LHCN-M2 (cell line): ENCODE data around the gene PROSER3. TPM values are rescaled to one million over a fixed set of nuclear protein-coding genes. Genes with fewer than 3 reads are reported as not detected.
A peak's percentile ranks its signal among the peaks of the same experiment; 100 is the strongest.

Experiments
- DNase-seq: peaks from one replicate; pipeline ENCODE4 v3.0.0-alpha.2; 2012; ENCODE audit warnings: low read depth
- total RNA-seq: library from RNA; depleted of rRNA; stranded (reverse); fragments of >200 nt; gene quantifications from 2 replicates; pipeline ENCODE4 v1.2.3, GENCODE V29; 2014

The PROSER3 gene
- total RNA-seq, 1 experiment from 2014 or later = 7.2 TPM

GRCh38 chr19:35738021-35738886 lies 19.7 kb upstream of the PROSER3 start:
- DNase-seq = no peak

DNA sequence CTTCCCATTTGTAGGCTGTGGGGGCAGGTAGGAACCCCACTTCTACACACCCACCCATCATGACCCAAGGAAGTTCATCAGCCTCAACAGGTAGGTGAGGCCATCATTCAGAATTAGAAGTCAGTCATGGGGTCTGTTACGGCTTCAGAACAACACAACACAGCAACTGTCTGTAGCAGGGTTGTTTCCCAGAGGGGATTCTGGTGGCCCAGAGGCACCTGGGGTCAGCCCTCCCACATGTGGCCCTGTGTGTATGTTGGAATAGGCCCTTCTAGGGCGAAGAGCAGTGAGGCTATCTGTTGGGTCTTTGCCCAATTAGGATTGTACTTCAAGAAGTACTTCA lies 19.1 kb upstream of the PROSER3 start:
- no peak for DNase-seq

DNA sequence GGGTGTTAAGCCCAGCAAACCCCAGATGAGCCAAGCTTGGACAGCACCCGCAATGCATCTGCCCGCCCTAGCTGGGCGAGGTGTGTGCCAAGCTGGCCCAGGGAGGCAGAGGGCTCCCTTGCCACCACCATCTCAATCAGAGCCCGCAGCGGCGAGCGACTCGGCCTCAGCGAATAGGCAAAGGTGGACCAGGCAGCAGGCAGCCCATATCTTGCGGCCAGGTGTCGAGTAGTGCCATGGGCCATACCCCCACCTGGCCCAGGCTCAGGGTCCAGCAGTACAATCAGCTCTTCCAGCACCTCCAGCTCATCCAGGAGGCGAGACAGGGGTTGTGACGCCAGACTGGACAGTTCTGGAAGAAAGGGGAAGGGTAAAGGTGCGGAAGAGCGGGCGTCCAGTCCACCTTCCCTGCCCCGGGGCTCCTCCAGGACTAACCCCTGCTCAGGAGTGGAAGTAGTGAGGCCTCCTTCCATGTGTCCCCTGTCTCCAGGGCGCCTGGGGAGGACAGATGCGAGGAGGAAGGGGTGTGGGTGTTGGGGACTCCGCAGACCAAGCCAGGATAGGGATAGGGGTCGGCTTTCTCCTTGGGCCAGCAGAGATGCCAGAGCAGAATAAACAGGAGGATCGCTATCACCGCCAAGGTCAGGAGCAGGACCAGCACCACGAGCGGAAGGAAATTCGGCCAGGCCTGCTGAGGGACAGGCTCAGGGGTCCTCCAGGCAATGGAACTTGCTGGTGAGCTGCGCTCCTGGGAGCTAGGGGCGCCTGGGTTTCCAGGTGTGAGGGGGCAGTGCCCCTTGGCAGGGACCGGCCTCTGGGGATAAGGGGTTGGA lies 18.5 kb upstream of the PROSER3 start:
- no peak for DNase-seq

DNA sequence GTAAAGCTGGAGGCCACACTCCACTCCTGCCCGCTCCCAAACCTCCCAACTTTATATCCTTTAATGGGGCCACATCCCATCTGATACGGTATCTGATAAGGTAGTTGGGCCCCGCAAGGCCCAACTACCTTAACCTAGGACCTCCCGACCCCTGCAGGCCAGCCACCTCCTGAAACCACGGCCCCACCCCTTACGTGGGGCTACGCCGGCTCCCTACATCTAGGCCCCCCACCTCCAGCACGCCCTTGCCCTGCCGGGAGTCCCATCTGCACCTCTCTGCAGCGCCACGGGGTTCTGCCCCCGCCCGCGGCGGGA lies 17.9 kb upstream of the PROSER3 start:
- no peak for DNase-seq

GRCh38 chr19:35740423-35741202 lies 17.4 kb upstream of the PROSER3 start:
- DNase-seq = peak; percentile 95

DNA sequence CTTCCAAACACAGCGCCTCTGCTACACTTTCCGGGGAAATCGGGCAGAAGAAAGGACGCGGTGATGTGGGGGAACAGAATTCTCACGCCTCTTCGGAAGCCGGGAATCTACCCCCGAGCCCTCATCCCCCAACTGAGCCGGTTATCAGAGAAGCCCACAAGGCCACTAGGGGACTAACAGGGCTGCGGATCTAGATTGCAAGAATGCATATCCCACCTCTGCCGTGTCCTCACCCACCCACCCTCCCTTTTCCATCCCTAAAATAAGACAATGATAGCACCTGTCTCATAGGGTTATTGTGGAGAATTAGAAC lies 16.8 kb upstream of the PROSER3 start:
- no peak for DNase-seq

- DNase-seq = no peak
These were observed 15.8 kb upstream of the PROSER3 start, which contains the start of gene IGFLR1 for GRCh38 chr19:35742121-35742724. TSS of gene IGFLR1 (minus strand) at chr19:35742452. CDS start at chr19:35741180, 1,272 bp downstream.

- DNase-seq = no peak
These were observed 14.1 kb upstream of the PROSER3 start for GRCh38 chr19:35743640-35744429.

DNA sequence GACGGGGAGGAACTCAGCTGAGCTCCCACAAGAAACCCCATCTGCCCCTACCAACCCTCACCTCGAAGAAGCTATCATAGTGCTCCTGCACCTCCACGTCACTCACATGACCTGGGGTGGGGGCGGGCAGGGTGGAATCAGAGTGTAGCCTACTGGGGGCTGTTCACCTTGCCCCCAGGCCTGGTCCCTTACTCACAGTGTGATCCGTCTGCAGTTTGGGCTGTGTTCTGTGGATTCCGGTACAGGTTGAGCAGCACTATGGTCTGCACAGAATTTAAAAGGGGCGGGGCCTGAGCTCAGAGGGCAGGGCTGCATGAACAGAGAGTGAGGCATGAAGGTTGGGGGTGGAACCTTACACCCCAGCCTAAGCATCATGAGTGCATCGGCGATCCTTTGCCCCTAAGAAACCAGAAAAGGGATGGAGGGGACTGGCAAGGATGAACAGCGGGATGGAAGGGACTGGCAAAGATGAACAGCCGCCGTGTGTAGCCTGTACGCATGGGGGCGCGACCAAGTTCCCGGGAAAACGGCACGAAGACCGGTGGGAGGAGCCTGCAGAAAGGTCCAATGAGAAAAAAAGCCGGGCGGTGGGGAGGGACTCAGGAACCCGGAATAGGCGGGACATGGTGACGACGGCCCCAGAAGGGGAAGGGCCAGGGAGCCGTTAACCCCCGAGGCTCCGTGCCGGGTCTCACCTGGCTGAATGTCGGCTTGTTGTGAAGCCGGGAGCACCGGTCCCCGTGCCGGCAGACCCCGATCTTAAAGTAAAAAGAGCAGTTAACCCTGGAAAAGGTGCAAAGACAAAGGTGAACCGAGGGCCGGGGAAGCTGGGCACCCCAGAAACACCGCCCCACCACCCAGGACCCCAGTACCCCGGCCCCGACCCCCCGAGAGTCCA lies 13.3 kb upstream of the PROSER3 start:
- DNase-seq = peak; percentile 94

- DNase-seq = peak; percentile 99
These were observed 12.5 kb upstream of the PROSER3 start, which contains the start of the genes PSENEN and U2AF1L4 for GRCh38 chr19:35745328-35746086. TSS of gene PSENEN (plus strand) at chr19:35745651. CDS start at chr19:35745931, 280 bp downstream. TSS of gene U2AF1L4 (minus strand) at chr19:35745418. CDS start at chr19:35745391, 27 bp downstream.

GRCh38 chr19:35746087-35746462 lies 11.9 kb upstream of the PROSER3 start:
- no peak for DNase-seq

DNA sequence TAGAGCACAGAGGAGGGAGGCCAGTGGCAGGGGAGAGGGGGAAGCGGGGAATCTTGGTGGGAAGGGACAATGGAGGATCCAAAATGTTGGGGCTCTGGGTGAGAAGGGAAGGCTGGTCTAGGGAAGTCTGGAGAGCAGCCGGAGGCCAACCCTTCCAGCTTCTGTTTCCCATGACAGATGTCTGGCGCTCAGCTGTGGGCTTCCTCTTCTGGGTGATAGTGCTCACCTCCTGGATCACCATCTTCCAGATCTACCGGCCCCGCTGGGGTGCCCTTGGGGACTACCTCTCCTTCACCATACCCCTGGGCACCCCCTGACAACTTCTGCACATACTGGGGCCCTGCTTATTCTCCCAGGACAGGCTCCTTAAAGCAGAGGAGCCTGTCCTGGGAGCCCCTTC lies 11.4 kb upstream of the PROSER3 start:
- DNase-seq = no peak

DNA sequence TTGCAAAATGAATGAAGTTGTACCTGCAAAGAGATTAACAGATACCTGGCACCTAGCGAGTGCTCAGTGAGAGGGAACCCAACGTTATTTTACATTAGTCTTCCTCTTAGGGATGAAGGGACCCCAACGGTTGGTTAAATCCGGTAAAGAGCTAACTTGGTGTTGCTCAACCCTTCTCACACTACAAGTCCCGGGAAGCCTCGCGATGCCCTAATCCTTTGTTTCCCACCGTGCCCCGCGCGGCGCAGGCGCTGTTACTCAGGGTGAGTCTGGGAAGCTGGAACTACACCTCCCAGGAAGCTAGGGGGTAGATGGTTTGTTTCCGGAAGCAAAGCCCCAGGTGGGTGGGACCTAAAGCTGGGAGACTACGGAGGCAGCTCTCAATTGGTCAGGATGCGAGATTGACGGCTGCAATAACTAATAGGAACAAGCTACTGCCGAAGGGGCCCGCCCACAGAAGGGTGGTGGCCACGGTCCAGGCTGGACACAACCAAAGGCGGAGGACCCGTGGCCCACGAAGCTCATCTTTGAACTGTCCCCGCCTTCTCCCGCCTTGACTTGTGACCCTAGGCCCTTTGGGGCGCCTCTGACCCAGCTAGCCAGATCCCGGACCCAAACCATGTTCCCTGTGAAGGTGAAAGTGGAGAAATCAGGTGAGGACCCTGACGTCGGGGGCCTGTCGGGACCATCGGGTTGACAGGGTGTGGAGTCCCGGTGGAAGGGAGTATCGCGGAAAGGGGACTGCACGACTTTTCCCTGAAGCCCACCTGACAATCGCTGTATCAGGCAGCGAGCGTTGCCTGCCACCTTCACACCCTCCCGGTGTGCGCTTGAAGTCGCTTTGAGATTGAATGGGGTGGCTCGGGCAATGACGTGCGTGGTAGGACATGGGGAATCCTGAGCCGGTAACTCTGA lies 9.6 kb upstream of the PROSER3 start, which contains the start of gene LIN37:
TSS of gene LIN37 (plus strand) at position 471 of the 915 bp plus-strand sequence. CDS start at position 620, 149 bp downstream.
- DNase-seq = peak; percentile 99

DNA sequence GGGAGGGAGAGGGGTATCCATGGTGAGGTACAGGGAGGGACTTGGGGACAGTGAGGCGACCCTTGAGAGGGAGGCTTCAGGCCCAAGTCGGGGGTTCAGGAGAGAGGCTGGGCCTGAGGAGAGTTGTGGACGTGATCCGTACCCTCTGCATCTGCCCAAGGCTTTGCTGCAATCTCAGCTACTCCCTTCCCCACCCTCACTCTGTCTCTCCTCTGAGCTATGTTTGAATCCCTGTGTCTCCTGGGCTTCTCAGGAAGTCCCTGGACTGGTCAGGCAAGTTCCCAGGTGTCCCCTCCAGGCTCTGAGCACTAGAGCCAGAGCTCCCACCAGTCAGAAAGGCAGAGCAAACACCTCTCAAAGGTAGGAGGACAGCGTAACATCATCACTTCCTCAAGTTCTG lies 7.8 kb upstream of the PROSER3 start:
- no peak for DNase-seq

- DNase-seq = no peak
These were observed 5.9 kb upstream of the PROSER3 start for GRCh38 chr19:35751839-35752745.

- DNase-seq = no peak
These were observed 5.1 kb upstream of the PROSER3 start for GRCh38 chr19:35752746-35753350.
